ENCODE data around the gene CCDC40. TPM values are rescaled to one million over a fixed set of nuclear protein-coding genes. Genes with fewer than 3 reads are reported as not detected.

CCDC40 gene
- total RNA-seq = under 1 TPM; 0.20 to 0.84 TPM

DNA sequence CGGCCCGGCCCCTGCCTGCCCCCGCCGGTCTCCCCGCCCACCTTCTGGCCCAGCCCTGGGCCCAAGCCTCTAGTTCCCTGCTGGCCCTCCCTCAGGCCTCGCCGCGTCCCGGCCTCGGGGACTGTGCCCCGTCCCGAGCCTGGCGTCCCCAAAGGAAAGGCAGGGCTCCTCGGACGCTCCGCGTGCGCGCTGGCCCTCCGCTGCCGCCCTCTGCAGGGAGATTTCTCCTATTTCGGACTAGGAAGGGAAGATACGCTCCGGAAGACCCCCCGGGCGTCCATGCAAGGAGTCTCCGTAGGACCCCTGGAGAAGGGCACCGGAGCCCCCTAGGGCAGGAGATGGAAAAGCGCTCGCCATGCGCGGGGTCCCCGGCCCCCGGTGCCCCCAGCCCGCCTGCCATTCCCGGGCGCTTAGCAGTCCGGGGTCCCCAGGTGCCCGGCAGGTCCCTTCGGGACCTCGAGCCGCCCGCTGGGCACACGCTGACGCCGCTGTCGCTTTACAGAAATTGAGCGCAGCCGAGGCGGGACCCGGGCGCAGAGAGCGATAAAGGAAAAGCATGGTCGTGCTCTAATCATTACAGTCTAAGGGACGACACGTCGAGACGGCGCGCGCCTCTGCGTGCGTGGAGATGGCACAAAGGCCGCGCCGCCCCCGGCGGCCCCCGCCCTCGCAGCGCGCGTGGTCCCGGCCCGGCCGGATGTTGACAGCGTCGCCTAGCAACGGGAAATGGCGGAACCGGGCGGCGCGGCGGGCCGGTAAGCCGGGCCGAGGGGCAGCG, at the start of gene CCDC40:
TSS of gene CCDC40 (plus strand) at position 706 of the 778 bp plus-strand sequence. CDS start at position 727, 21 bp downstream.
- Mint-ChIP-seq H3K9me3 (ENCODE audit: low read depth) (no peaks in the 10 kb centered on the region), H3K27ac (peak within 1 kb of the TSS; percentile 32), H3K4me1 (peaks cover 16% of the 10 kb centered on the region), H3K36me3 (no peaks in the 10 kb centered on the region), H3K27me3 (peaks cover 35% of the 10 kb centered on the region), H3K4me3 (peak within 1 kb of the TSS; percentile 75)
- CTCF ChIA-PET = no interaction called here
- ATAC-seq = peak; percentile 84
- peak; percentile 77 for DNase-seq

GRCh38 chr17:79987187-79987934, 49.1 kb upstream of the CCDC40 start:
- CTCF ChIA-PET = interaction anchor here (1.3 kb wide), 1 partner anchor 12 kb away, joined by 3 read pairs; no protein-coding TSS in a partner anchor
- Mint-ChIP-seq H3K4me1 (peaks cover 3% of the 10 kb centered on the region), H3K27ac (no peak overlapping the region), H3K36me3 (no peaks in the 10 kb centered on the region), H3K27me3 (peaks cover 13% of the 10 kb centered on the region), H3K9me3 (ENCODE audit: low read depth) (no peaks in the 10 kb centered on the region), H3K4me3 (no peak overlapping the region)
- ATAC-seq (no peak), DNase-seq (no peak)

DNA sequence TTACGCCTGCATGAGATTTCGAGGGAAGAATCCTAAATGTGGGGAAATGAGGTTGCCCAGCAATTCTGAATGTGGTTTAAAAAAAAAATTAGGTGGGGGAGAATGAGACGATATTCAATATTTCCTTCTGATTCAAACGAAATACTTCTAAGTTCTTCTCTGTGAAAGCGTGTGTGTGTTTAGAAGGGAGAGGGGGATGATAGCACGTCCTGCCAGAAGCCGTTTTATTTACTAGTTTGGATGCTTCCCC, 48.6 kb upstream of the CCDC40 start:
- no peaks in the 10 kb centered on the region for H3K9me3 Mint-ChIP-seq (ENCODE audit: low read depth)
- no peaks in the 10 kb centered on the region for H3K36me3 Mint-ChIP-seq
- no peak for ATAC-seq
- DNase-seq = no peak
- H3K27me3 Mint-ChIP-seq = peaks cover 18% of the 10 kb centered on the region
- CTCF ChIA-PET = no interaction called here
- no peak overlapping the region for H3K4me3 Mint-ChIP-seq
- H3K4me1 Mint-ChIP-seq = peaks cover 8% of the 10 kb centered on the region
- H3K27ac Mint-ChIP-seq = no peak overlapping the region

DNA sequence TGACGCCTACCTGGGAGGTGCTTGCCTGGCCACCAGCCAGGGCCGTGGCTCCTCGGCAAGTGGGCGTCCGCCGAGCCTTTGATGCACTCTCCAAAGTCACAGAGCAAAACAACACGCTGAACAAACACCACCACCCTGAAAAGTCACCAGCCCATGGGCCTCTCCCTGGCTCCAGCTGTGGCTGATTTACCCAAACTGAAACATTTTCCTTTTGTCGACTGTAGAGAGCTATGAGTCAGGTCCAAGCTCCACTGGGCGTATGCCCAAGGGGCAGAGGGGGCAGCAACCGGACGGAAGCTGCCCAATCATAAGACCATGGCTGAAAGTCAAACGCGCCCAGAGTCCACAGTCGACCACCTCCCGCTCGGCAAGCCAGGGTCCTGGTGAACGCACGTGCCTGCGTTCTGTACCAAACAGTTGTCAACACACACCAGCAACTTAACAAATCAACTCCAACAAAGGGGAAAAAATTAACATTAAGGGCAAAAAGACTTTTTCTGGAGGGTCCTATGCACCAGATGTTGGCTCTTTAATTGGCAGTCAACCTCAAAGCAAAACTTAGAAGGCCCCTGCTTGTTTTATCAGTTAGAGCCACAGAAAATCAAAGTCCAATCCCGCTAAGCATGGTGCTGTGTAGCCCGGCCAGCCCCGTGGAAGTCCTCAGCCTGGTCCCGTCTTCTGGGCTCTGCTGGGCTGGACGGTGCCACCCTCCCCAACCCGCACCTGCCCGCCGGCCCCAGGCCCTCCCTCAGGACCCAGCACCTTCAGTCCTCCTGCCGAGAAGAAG, 48.1 kb upstream of the CCDC40 start:
- H3K36me3 Mint-ChIP-seq = no peaks in the 10 kb centered on the region
- peaks cover 13% of the 10 kb centered on the region for H3K4me1 Mint-ChIP-seq
- peaks cover 18% of the 10 kb centered on the region for H3K27me3 Mint-ChIP-seq
- H3K9me3 Mint-ChIP-seq (ENCODE audit: low read depth) = no peaks in the 10 kb centered on the region
- ATAC-seq = no peak
- H3K4me3 Mint-ChIP-seq = no peak overlapping the region
- H3K27ac Mint-ChIP-seq = no peak overlapping the region
- DNase-seq = no peak
- CTCF ChIA-PET = no interaction called here

GRCh38 chr17:79989106-79989835, 47.2 kb upstream of the CCDC40 start:
- no peaks in the 10 kb centered on the region for H3K36me3 Mint-ChIP-seq
- no peak for ATAC-seq
- CTCF ChIA-PET = interaction anchor here (0.8 to 1.1 kb wide), 4 partner anchors 15 to 243 kb away, joined by 3 to 4 read pairs (median 3); no protein-coding TSS in a partner anchor

GRCh38 chr17:79990051-79990592, 46.3 kb upstream of the CCDC40 start:
- CTCF ChIA-PET = interaction anchor here (0.8 to 1.3 kb wide), 6 partner anchors 16 to 244 kb away, joined by 3 to 4 read pairs (median 3); partner anchors contain the start of gene CBX4
- Mint-ChIP-seq H3K27me3 (peaks cover 18% of the 10 kb centered on the region), H3K27ac (no peak overlapping the region), H3K4me1 (peaks cover 23% of the 10 kb centered on the region), H3K4me3 (no peak overlapping the region), H3K36me3 (no peaks in the 10 kb centered on the region), H3K9me3 (ENCODE audit: low read depth) (no peaks in the 10 kb centered on the region)
- no peak for ATAC-seq
- DNase-seq = no peak

More at GRCh38 chr17:79989106-79989835, 47.2 kb upstream of the CCDC40 start:
- Mint-ChIP-seq H3K4me3 (no peak overlapping the region), H3K27me3 (peaks cover 18% of the 10 kb centered on the region), H3K27ac (no peak overlapping the region), H3K4me1 (peaks cover 21% of the 10 kb centered on the region), H3K9me3 (ENCODE audit: low read depth) (no peaks in the 10 kb centered on the region)
- DNase-seq = no peak

DNA sequence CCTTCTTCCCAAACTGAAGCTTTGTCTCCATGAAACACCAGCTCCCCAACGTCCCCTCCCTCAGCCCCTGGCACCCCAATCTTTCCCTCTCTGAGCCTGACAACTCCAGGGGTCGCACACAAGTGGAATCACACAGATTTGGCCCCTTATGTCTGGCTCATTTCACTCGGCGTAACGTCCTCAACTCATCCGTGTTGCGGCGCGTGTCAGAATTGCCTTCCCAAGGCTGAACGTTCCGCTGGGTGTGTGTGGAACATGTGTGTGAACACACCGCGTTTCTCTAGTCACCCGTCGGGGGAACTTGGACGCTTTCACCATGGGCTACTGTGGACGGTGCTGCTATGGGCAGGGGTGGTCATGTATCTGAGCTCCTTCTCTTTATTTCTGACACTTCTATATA, 45.7 kb upstream of the CCDC40 start:
- no peak for ATAC-seq
- Mint-ChIP-seq H3K4me1 (peaks cover 25% of the 10 kb centered on the region), H3K4me3 (no peak overlapping the region), H3K27me3 (peaks cover 18% of the 10 kb centered on the region), H3K9me3 (ENCODE audit: low read depth) (no peaks in the 10 kb centered on the region), H3K27ac (no peak overlapping the region), H3K36me3 (no peaks in the 10 kb centered on the region)
- DNase-seq = no peak
- CTCF ChIA-PET = interaction anchor here (1.0 to 1.3 kb wide), 2 partner anchors 18 to 151 kb away, joined by 3 read pairs; partner anchors contain the start of gene CBX4

- CTCF ChIA-PET = interaction anchor here (0.6 to 4.6 kb wide), 14 partner anchors 15 to 212 kb away, joined by 3 to 34 read pairs (median 3); partner anchors contain the start of gene CBX4
- Mint-ChIP-seq H3K9me3 (ENCODE audit: low read depth) (no peaks in the 10 kb centered on the region), H3K27ac (no peak overlapping the region), H3K36me3 (no peaks in the 10 kb centered on the region), H3K4me1 (peaks cover 30% of the 10 kb centered on the region), H3K4me3 (peak overlapping the region; percentile 51), H3K27me3 (peaks cover 18% of the 10 kb centered on the region)
- ATAC-seq (peak; percentile 95), DNase-seq (peak; percentile 90)
Observed at GRCh38 chr17:79991140-79991923, 45.1 kb upstream of the CCDC40 start.

GRCh38 chr17:79991924-79992648, 44.4 kb upstream of the CCDC40 start:
- peak overlapping the region; percentile 51 for H3K4me3 Mint-ChIP-seq
- peaks cover 18% of the 10 kb centered on the region for H3K27me3 Mint-ChIP-seq
- CTCF ChIA-PET = interaction anchor here (0.6 to 4.6 kb wide), 12 partner anchors 15 to 213 kb away, joined by 3 to 34 read pairs (median 3); partner anchors contain the start of gene GAA
- no peaks in the 10 kb centered on the region for H3K36me3 Mint-ChIP-seq
- peaks cover 37% of the 10 kb centered on the region for H3K4me1 Mint-ChIP-seq
- no peak overlapping the region for H3K27ac Mint-ChIP-seq
- no peaks in the 10 kb centered on the region for H3K9me3 Mint-ChIP-seq (ENCODE audit: low read depth)
- peak; percentile 55 for ATAC-seq
- no peak for DNase-seq

GRCh38 chr17:79992649-79993389, 43.6 kb upstream of the CCDC40 start:
- H3K4me3 Mint-ChIP-seq = peak overlapping the region; percentile 51
- H3K27ac Mint-ChIP-seq = no peak overlapping the region
- no peak for DNase-seq
- H3K9me3 Mint-ChIP-seq (ENCODE audit: low read depth) = no peaks in the 10 kb centered on the region
- peaks cover 17% of the 10 kb centered on the region for H3K27me3 Mint-ChIP-seq
- no peak for ATAC-seq
- peaks cover 44% of the 10 kb centered on the region for H3K4me1 Mint-ChIP-seq
- no peaks in the 10 kb centered on the region for H3K36me3 Mint-ChIP-seq
- CTCF ChIA-PET = interaction anchor here (0.8 to 4.6 kb wide), 13 partner anchors 14 to 247 kb away, joined by 3 to 34 read pairs (median 3); partner anchors contain the start of genes CBX8 and GAA
